Measurements from ENCODE around the gene HIF1A.
"Not testable (repeated sequence)": the region's sequence is repeated elsewhere in the genome, so short reads cannot be mapped to it uniquely, and the experiment has no call there.

HIF1A gene

GRCh38 chr14:61675291-61675690 is 20.0 kb upstream of the HIF1A start:
- no peak for DNase-seq

- no peak for DNase-seq
Observed at GRCh38 chr14:61677479-61677878, 17.8 kb upstream of the HIF1A start.

GRCh38 chr14:61678975-61679374 is 16.3 kb upstream of the HIF1A start:
- DNase-seq = no peak

- DNase-seq = no peak
Observed at GRCh38 chr14:61681413-61681812, 13.9 kb upstream of the HIF1A start.

GRCh38 chr14:61683108-61683507 is 12.2 kb upstream of the HIF1A start:
- no peak for DNase-seq

GRCh38 chr14:61690039-61690438 is 5.3 kb upstream of the HIF1A start:
- DNase-seq = no peak

GRCh38 chr14:61690982-61691381 is 4.3 kb upstream of the HIF1A start:
- no peak for DNase-seq

- no peak for DNase-seq
Observed at GRCh38 chr14:61691495-61691894, 3.8 kb upstream of the HIF1A start.

GRCh38 chr14:61694039-61694438 is 1.3 kb upstream of the HIF1A start:
- no peak for DNase-seq

GRCh38 chr14:61695695-61696527 is 598 bp downstream of the HIF1A start:
- DNase-seq = peak; percentile 18

GRCh38 chr14:61696753-61697318 is 1.5 kb downstream of the HIF1A start:
- no peak for DNase-seq

- DNase-seq = no peak
Observed at GRCh38 chr14:61698206-61698980, 3.1 kb downstream of the HIF1A start.

GRCh38 chr14:61699027-61699426 is 3.7 kb downstream of the HIF1A start:
- DNase-seq = no peak

- no peak for DNase-seq
Observed at GRCh38 chr14:61700104-61700886, 5.0 kb downstream of the HIF1A start.

- no peak for DNase-seq
Observed at GRCh38 chr14:61701946-61702345, 6.6 kb downstream of the HIF1A start.

GRCh38 chr14:61703342-61704129 is 8.2 kb downstream of the HIF1A start:
- DNase-seq = no peak

GRCh38 chr14:61704554-61704953 is 9.2 kb downstream of the HIF1A start:
- DNase-seq = no peak

- no peak for DNase-seq
Observed at GRCh38 chr14:61705017-61705416, 9.7 kb downstream of the HIF1A start.

GRCh38 chr14:61706096-61706690 is 10.9 kb downstream of the HIF1A start:
- DNase-seq = no peak

- not testable (repeated sequence) for DNase-seq
Observed at GRCh38 chr14:61707774-61708173, 12.5 kb downstream of the HIF1A start.

- DNase-seq = not testable (repeated sequence)
Observed at GRCh38 chr14:61708693-61709092, 13.4 kb downstream of the HIF1A start.
